GM19438 (cell line): ENCODE data around the gene KDM7A.

Experiments used
- ATAC-seq: cut with Tn5 transposase; IDR thresholded peaks from one replicate; pipeline ENCODE4 v1.9.1; 2021; ENCODE audit warnings: low read depth; ENCODE audit not compliant: unreplicated experiment

Gene KDM7A

GRCh38 chr7:140085447-140085846, 91.3 kb downstream of the KDM7A start:
- ATAC-seq = no peak

GRCh38 chr7:140084972-140085371, 91.8 kb downstream of the KDM7A start:
- peak; percentile 94 for ATAC-seq

GRCh38 chr7:140084142-140084655, 92.6 kb downstream of the KDM7A start:
- ATAC-seq = no peak

- ATAC-seq = no peak
Measured at GRCh38 chr7:140082770-140083169, 94.0 kb downstream of the KDM7A start.

GRCh38 chr7:140081774-140082425, 94.9 kb downstream of the KDM7A start:
- ATAC-seq = no peak

GRCh38 chr7:140080919-140081318, 95.9 kb downstream of the KDM7A start:
- no peak for ATAC-seq

GRCh38 chr7:140079121-140079536, 97.7 kb downstream of the KDM7A start:
- no peak for ATAC-seq

GRCh38 chr7:140078392-140078791, 98.4 kb downstream of the KDM7A start:
- ATAC-seq = no peak

GRCh38 chr7:140074780-140075179, 102.0 kb downstream of the KDM7A start:
- ATAC-seq = no peak

- no peak for ATAC-seq
Measured at GRCh38 chr7:140070546-140070945, 106.2 kb downstream of the KDM7A start.

GRCh38 chr7:140069298-140069949, 107.4 kb downstream of the KDM7A start:
- no peak for ATAC-seq

GRCh38 chr7:140068033-140068432, 108.8 kb downstream of the KDM7A start:
- ATAC-seq = no peak

- ATAC-seq = no peak
Measured at GRCh38 chr7:140067052-140067451, 109.7 kb downstream of the KDM7A start.

- peak; percentile 90 for ATAC-seq
Measured at GRCh38 chr7:140062528-140063299, 114.1 kb downstream of the KDM7A start, which contains the start of gene PARP12. PARP12 (minus strand) TSS chr7:140062951; CDS start chr7:140062847, 104 bp downstream.

GRCh38 chr7:140062118-140062527, 114.7 kb downstream of the KDM7A start:
- peak; percentile 18 for ATAC-seq

- no peak for ATAC-seq
Measured at GRCh38 chr7:140061607-140061930, 115.2 kb downstream of the KDM7A start.

- ATAC-seq = no peak
Measured at GRCh38 chr7:140060788-140061606, 115.8 kb downstream of the KDM7A start.

GRCh38 chr7:140060243-140060630, 116.5 kb downstream of the KDM7A start:
- no peak for ATAC-seq

- no peak for ATAC-seq
Measured at GRCh38 chr7:140059273-140060242, 117.2 kb downstream of the KDM7A start.
